GM12878 (cell line): ENCODE data around the gene WWP2.

Experiments used
- BHLHE40 ChIP-seq, 2 experiments: fragments of 450-650 bp in 1 of 2; IDR thresholded peaks; 2 replicates each; pipeline ENCODE4 v1.6.1; 2011 to 2017; ENCODE audit warnings: low read depth in 2 of 2, borderline replicate concordance in 1 of 2, improper control_type of control experiment in 1 of 2, low read length in 1 of 2, mild to moderate bottlenecking in 1 of 2
- CHD2 ChIP-seq: IDR thresholded peaks from 2 replicates; pipeline ENCODE4 v1.6.1; 2011; ENCODE audit warnings: low read depth, low read length, improper control_type of control experiment, borderline replicate concordance
- JUND ChIP-seq: IDR thresholded peaks from 2 replicates; pipeline ENCODE4 v1.6.1; 2012; ENCODE audit warnings: low read depth, mild to moderate bottlenecking, low read length, improper control_type of control experiment, moderate library complexity
- POLR2A ChIP-seq: IDR thresholded peaks from 2 replicates; pipeline ENCODE4 v1.6.1; 2011; ENCODE audit warnings: low read depth, mild to moderate bottlenecking, low read length
- SREBF2 ChIP-seq: IDR thresholded peaks from 2 replicates; pipeline ENCODE4 v1.6.1; 2012; ENCODE audit warnings: mild to moderate bottlenecking, low read length
- SRF ChIP-seq, 2 experiments: IDR thresholded peaks; 2 replicates each; pipeline ENCODE4 v1.6.1; 2011; ENCODE audit warnings: low read depth in 2 of 2, low read length in 2 of 2, mild to moderate bottlenecking in 1 of 2, moderate library complexity in 1 of 2
- TBL1XR1 ChIP-seq: IDR thresholded peaks from 2 replicates; pipeline ENCODE4 v1.6.1; 2012; ENCODE audit warnings: low read depth, low read length, improper control_type of control experiment

DNA sequence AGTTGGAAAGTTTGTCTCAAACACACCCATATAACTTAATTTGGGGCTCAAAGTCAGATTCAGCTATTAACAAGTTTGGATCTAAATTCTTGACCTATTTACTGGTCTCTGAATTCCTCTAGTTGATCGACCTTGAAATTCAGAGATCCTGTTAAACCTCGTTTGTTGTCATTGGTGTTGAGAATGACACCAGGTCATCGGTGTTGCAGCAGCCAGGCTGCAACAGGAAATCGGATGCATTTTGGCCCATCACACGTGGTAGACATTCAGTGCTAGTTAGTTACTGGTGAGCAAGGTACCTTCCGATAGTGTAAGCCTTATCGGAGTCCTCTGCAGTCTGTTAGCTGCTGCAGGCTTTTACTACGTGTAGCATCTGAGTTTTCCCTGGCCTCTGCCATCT lies 82.3 kb downstream of the WWP2 start:
- TF ChIP-seq JUND (no peak), SREBF2 (no peak), SRF (IDR thresholded peaks at IDR 0.05; ENCODE audit: low read depth in 2 of 2, low read length in 2 of 2) (no peak), CHD2 (no peak), TBL1XR1 (no peak), BHLHE40 (IDR thresholded peaks at IDR 0.05; ENCODE audit: borderline replicate concordance in 1 of 2, low read depth in 2 of 2, low read length in 1 of 2) (no peak), POLR2A (no peak)
